H1 (cell line): ENCODE measurements around the gene MBD1. TPM values are rescaled to one million over a fixed set of nuclear protein-coding genes. Genes with fewer than 3 reads are reported as not detected.

Experiments used
- CTCF ChIA-PET: fragments of 300-600 bp; sonication (Branson Sonifier 250); formaldehyde crosslinking; loops from one replicate; lab custom pipeline; 2021; ENCODE audit not compliant: partially characterized antibody; lab: Charles Lee
- POLR2A ChIA-PET: fragments of 300-600 bp; sonication (Branson Sonifier 250); formaldehyde crosslinking; loops from one replicate; lab custom pipeline; 2021; ENCODE audit warnings: inconsistent platforms; ENCODE audit not compliant: partially characterized antibody; lab: Charles Lee
- DNase-seq, 2 experiments: peaks; one replicate each; pipeline versions ENCODE4 v3.0.0 to v3.0.0-alpha.2; 2010 to 2022; ENCODE audit warnings: low spot score in 2 of 2, low read depth in 1 of 2, mixed read lengths in 1 of 2
- FAIRE-seq: peaks from 2 replicates; lab custom pipeline; 2011; peaks lifted over from hg19 to GRCh38; lab: Jason Lieb, UNC
- H2AFZ ChIP-seq: 2 replicates; pipeline ENCODE4 v1.8.1; 2012; ENCODE audit warnings: low read length, inconsistent platforms
- H2AK5ac ChIP-seq: 2 replicates; pipeline ENCODE4 v1.6.1; 2013; ENCODE audit warnings: low read depth, low read length
- H2BK120ac ChIP-seq: replicated peaks from 2 replicates; pipeline ENCODE3; 2013; ENCODE audit warnings: low read depth, low read length, inconsistent platforms
- H2BK12ac ChIP-seq: 2 replicates; pipeline ENCODE4 v1.6.1; 2013; ENCODE audit warnings: low read depth, low read length
- H2BK15ac ChIP-seq: 2 replicates; pipeline ENCODE4 v1.6.1; 2013; ENCODE audit warnings: low read length
- H2BK20ac ChIP-seq: 2 replicates; pipeline ENCODE4 v1.6.1; 2013; ENCODE audit warnings: low read length
- H2BK5ac ChIP-seq: 2 replicates; pipeline ENCODE4 v1.6.1; 2013; ENCODE audit warnings: low read depth, low read length
- H3K14ac ChIP-seq: 2 replicates; pipeline ENCODE4 v1.6.1; 2013; ENCODE audit warnings: inconsistent platforms; ENCODE audit not compliant: insufficient read length
- H3K18ac ChIP-seq: 2 replicates; pipeline ENCODE4 v1.6.1; 2013; ENCODE audit warnings: low read length; ENCODE audit errors: extremely low read depth
- H3K23ac ChIP-seq: 2 replicates; pipeline ENCODE4 v1.6.1; 2013; ENCODE audit warnings: inconsistent platforms; ENCODE audit not compliant: insufficient read length
- H3K23me2 ChIP-seq: 2 replicates; pipeline ENCODE4 v1.6.1; 2013; ENCODE audit warnings: low read depth, low read length
- H3K27ac ChIP-seq: 2 replicates; pipeline ENCODE4 v1.6.1; 2011; ENCODE audit warnings: low read depth, low read length, inconsistent platforms
- H3K27me3 ChIP-seq, 4 experiments: replicated peaks in 1 of 4; 1 replicate in 1 of 4; 2 replicates in 3 of 4; pipeline versions ENCODE4 v1.6.1 to v1.8.1; 2011 to 2013; ENCODE audit warnings: low read length in 3 of 4, mild to moderate bottlenecking in 3 of 4, inconsistent platforms in 2 of 4, mixed read lengths in 2 of 4, moderate library complexity in 1 of 4; ENCODE audit not compliant: control insufficient read depth in 3 of 4, insufficient read depth in 3 of 4; ENCODE audit errors: extremely low read depth in 1 of 4
- H3K36me3 ChIP-seq, 4 experiments: 2 replicates each; pipeline versions ENCODE4 v1.6.1 to v1.8.1; 2011 to 2013; ENCODE audit warnings: mild to moderate bottlenecking in 4 of 4, low read length in 3 of 4, moderate library complexity in 2 of 4, control low read depth in 1 of 4, inconsistent platforms in 1 of 4; ENCODE audit not compliant: insufficient read depth in 4 of 4, control insufficient read depth in 2 of 4
- H3K4ac ChIP-seq: replicated peaks from 2 replicates; pipeline ENCODE3; 2013; ENCODE audit warnings: low read length, low read depth, mixed read lengths, inconsistent platforms; ENCODE audit not compliant: insufficient read length
- H3K4me1 ChIP-seq, 4 experiments: replicated peaks in 1 of 4; 1 replicate in 1 of 4; 2 replicates in 3 of 4; pipeline versions ENCODE4 v1.6.1 to v1.8.1; 2011 to 2013; ENCODE audit warnings: low read length in 3 of 4, inconsistent platforms in 2 of 4, mixed read lengths in 1 of 4; ENCODE audit not compliant: insufficient read depth in 4 of 4, control insufficient read depth in 3 of 4
- H3K4me2 ChIP-seq, 2 experiments: 2 replicates each; pipeline versions ENCODE4 v1.6.1 to v1.8.1; 2011 to 2013; ENCODE audit warnings: low read depth in 2 of 2, low read length in 2 of 2, control low read depth in 1 of 2, inconsistent platforms in 1 of 2, mild to moderate bottlenecking in 1 of 2; ENCODE audit not compliant: insufficient read depth in 1 of 2
- H3K4me3 ChIP-seq, 4 experiments: fragments of 200-600, 300-600 bp in 1 of 4; sonication (generic), shearing (Covaris generic), sonication (Bioruptor Twin) in 1 of 4; 2 replicates each; pipeline versions ENCODE4 v1.5.1 to v1.8.1; 2011 to 2016; ENCODE audit warnings: low read length in 4 of 4, low read depth in 3 of 4, control low read depth in 2 of 4, inconsistent platforms in 2 of 4, mild to moderate bottlenecking in 2 of 4, mixed read lengths in 1 of 4, moderate library complexity in 1 of 4; ENCODE audit not compliant: insufficient read depth in 2 of 4; ENCODE audit errors: extremely low read depth in 1 of 4
- H3K56ac ChIP-seq: replicated peaks from 2 replicates; pipeline ENCODE3; 2013; ENCODE audit warnings: low read depth, mild to moderate bottlenecking, mixed read lengths, low read length, inconsistent platforms; ENCODE audit not compliant: insufficient read length
- H3K79me1 ChIP-seq: 2 replicates; pipeline ENCODE4 v1.6.1; 2013; ENCODE audit warnings: low read depth, low read length, control low read depth
- H3K79me2 ChIP-seq, 2 experiments: 2 replicates each; pipeline versions ENCODE4 v1.6.1 to v1.8.1; 2012 to 2013; ENCODE audit warnings: low read length in 2 of 2, mild to moderate bottlenecking in 2 of 2, inconsistent platforms in 1 of 2; ENCODE audit not compliant: insufficient read depth in 2 of 2, control insufficient read depth in 1 of 2
- H3K9ac ChIP-seq, 4 experiments: replicated peaks in 1 of 4; 1 replicate in 1 of 4; 2 replicates in 3 of 4; pipeline versions ENCODE4 v1.6.1 to v1.8.1; 2011 to 2013; ENCODE audit warnings: low read depth in 3 of 4, low read length in 3 of 4, control low read depth in 2 of 4, mild to moderate bottlenecking in 2 of 4, moderate library complexity in 2 of 4, inconsistent platforms in 1 of 4; ENCODE audit errors: extremely low read depth in 1 of 4
- H3K9me3 ChIP-seq, 2 experiments: 2 replicates each; pipeline versions ENCODE4 v1.6.1 to v1.8.1; 2012 to 2013; ENCODE audit warnings: mild to moderate bottlenecking in 2 of 2, moderate library complexity in 2 of 2, control low read depth in 1 of 2, inconsistent platforms in 1 of 2, low read depth in 1 of 2, low read length in 1 of 2, mixed read lengths in 1 of 2; ENCODE audit not compliant: insufficient read depth in 2 of 2
- H4K20me1 ChIP-seq, 2 experiments: replicated peaks in 1 of 2; 2 replicates each; pipeline versions ENCODE3 to v1.8.1; 2011 to 2013; ENCODE audit warnings: inconsistent platforms in 2 of 2, low read length in 2 of 2, mild to moderate bottlenecking in 1 of 2; ENCODE audit not compliant: insufficient read depth in 2 of 2, control insufficient read depth in 1 of 2
- H4K5ac ChIP-seq: 2 replicates; pipeline ENCODE4 v1.6.1; 2013; ENCODE audit warnings: low read length, low read depth, mixed read lengths, inconsistent platforms; ENCODE audit not compliant: insufficient read length
- H4K8ac ChIP-seq: 2 replicates; pipeline ENCODE4 v1.8.0; 2013; ENCODE audit warnings: mild to moderate bottlenecking, moderate library complexity, low read length, inconsistent platforms; ENCODE audit not compliant: insufficient read depth; ENCODE audit errors: extremely low read depth
- H4K91ac ChIP-seq: replicated peaks from 2 replicates; pipeline ENCODE3; 2013; ENCODE audit warnings: low read length, mixed read lengths, inconsistent platforms; ENCODE audit not compliant: insufficient read length
- CREB1 ChIP-seq: IDR thresholded peaks from 2 replicates; pipeline ENCODE4 v1.6.1; 2012; ENCODE audit warnings: inconsistent platforms
- CTCF ChIP-seq, 3 experiments: IDR thresholded peaks; 1 replicate in 2 of 3; 2 replicates in 1 of 3; pipeline versions ENCODE4 v1.5.1 to v1.6.1; 2011; ENCODE audit warnings: low read length in 3 of 3, mild to moderate bottlenecking in 3 of 3, inconsistent platforms in 2 of 3, low read depth in 1 of 3, moderate library complexity in 1 of 3; ENCODE audit not compliant: insufficient read depth in 1 of 3; ENCODE audit errors: control extremely low read depth in 1 of 3
- HDAC6 ChIP-seq: IDR thresholded peaks from one replicate; pipeline ENCODE4 v1.7.1; 2012; ENCODE audit warnings: low read depth, mild to moderate bottlenecking, inconsistent platforms, low read length, moderate library complexity
- JUN ChIP-seq: IDR thresholded peaks from 2 replicates; pipeline ENCODE4 v1.6.1; 2011; ENCODE audit warnings: low read depth, mild to moderate bottlenecking, improper control_type of control experiment, low read length
- NRF1 ChIP-seq: IDR thresholded peaks from 2 replicates; pipeline ENCODE4 v1.6.1; 2011; ENCODE audit warnings: mild to moderate bottlenecking, low read depth, low read length, improper control_type of control experiment
- POU5F1 ChIP-seq: IDR thresholded peaks from 2 replicates; pipeline ENCODE4 v1.6.1; 2011; ENCODE audit warnings: low read depth, mild to moderate bottlenecking, low read length, moderate library complexity
- SIRT6 ChIP-seq: IDR thresholded peaks from one replicate; pipeline ENCODE4 v1.7.1; 2012; ENCODE audit warnings: low read length, inconsistent platforms
- TAF7 ChIP-seq: optimal IDR thresholded peaks from 2 replicates; pipeline ENCODE3; 2011; ENCODE audit warnings: low read depth, mild to moderate bottlenecking, inconsistent platforms, low read length, moderate library complexity, borderline replicate concordance
- TBP ChIP-seq: IDR thresholded peaks from 2 replicates; pipeline ENCODE4 v1.6.1; 2011; ENCODE audit warnings: low read depth, low read length, improper control_type of control experiment
- WGBS, 2 experiments: shearing (Covaris generic) in 1 of 2; methylation state at CpG; one replicate each; pipeline versions ENCODE4 v1.1.6 to v1.1.7; 2013 to 2015; ENCODE audit warnings: low lambda C conversion rate in 2 of 2, mixed read lengths in 2 of 2, inconsistent platforms in 1 of 2, low coverage in 1 of 2, missing lambda C conversion rate in 1 of 2; ENCODE audit not compliant: insufficient replicate concordance in 2 of 2, insufficient coverage in 1 of 2, insufficient read length in 1 of 2; ENCODE audit errors: extremely low coverage in 1 of 2, missing lambda C conversion rate in 1 of 2; 5-methylcytosine and 5-hydroxymethylcytosine counted together
- polyA plus RNA-seq, 7 experiments: library from polyadenylated mRNA; depleted of rRNA in 3 of 7; stranded (reverse) in 5 of 7; unstranded in 2 of 7; fragments of >200 nt in 5 of 7; fragments of 200-250 nt in 2 of 7; gene quantifications; 1 replicate in 5 of 7; 2 replicates in 1 of 7; 4 replicates in 1 of 7; pipeline versions ENCODE4 v1.2.1 to v1.2.3, GENCODE V29; 2011 to 2013; ENCODE audit warnings: missing spikeins in 2 of 7, mixed read lengths in 2 of 7
- total RNA-seq: library from RNA; stranded (reverse); fragmentation: NEBNext Ultra II Directional; extraction: Animal tissue kit (Norgen Biotek cat#: 25700); gene quantifications from 2 replicates; pipeline ENCODE4 v1.2.1, GENCODE V29; 2021

MBD1 gene
- total and polyA plus RNA-seq, 2 of the 8 experiments (the other 6 are each of a cell fraction or from before 2014, with no cell fraction given): 32.2 to 41.6 TPM

DNA sequence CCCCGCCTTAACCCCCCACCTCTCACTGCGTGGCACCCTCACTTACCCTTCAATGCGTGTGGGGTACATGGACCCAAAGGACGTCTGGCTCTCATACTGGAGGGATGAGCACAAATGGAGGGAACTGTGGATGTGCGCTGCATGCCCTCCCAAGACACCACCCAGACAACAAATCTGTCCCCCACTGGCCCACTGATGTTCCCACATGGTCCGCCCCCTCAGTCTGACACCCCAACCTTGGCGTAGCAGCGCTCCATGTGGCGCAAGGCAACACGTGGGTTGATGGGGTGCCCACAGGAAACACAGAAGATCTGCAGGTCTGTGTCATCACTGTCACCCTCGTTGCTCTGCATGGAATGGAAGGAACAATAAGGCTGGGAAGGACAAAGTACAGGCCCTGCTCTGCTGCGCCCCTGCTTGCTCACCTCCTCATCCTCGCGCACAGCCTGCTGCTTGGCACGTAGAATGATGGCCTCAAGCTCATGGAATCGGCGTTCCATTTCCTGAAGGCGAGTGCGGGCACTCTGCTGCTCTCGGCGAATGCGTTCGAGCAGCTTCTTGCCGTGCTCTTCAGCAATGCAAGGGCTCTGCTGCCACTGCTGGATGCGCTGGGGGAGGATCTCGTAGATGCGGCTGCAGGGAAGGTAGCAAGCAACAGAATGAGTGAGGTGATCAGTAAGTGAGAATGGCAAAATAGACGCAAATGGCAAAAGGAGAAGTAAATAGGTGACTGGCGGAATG is 2.3 kb upstream of the MBD1 start:
- Histone ChIP-seq H4K91ac (no peak overlapping the region), H3K23me2 (peaks cover 18% of the 10 kb centered on the region), H2AFZ (no peak overlapping the region), H2BK120ac (no peak overlapping the region), H3K27me3 (no peaks in the 10 kb centered on the region), H3K36me3 (peaks cover 3 to 25% (median 21%) of the 10 kb centered on the region in 4 experiments), H3K9me3 (no peaks in the 10 kb centered on the region), H3K56ac (no peak overlapping the region), H4K5ac (no peak overlapping the region), H3K79me1 (peaks cover 6% of the 10 kb centered on the region; the same call in 1 of the 2 replicates), H3K4me1 (peaks cover 0 to 13% (median 6%) of the 10 kb centered on the region in 4 experiments; a peak in 5 of 7 replicates), H2BK20ac (no peak overlapping the region), H2BK12ac (no peak overlapping the region), H3K27ac (no peak overlapping the region), H3K23ac (no peak overlapping the region), H3K18ac (no peak overlapping the region), H3K14ac (no peak overlapping the region), H4K20me1 (peaks cover 0 to 5% of the 10 kb centered on the region in 2 experiments), H3K9ac (no peak overlapping the region), H3K4ac (no peak overlapping the region), H3K4me3 (no peak overlapping the region), H3K4me2 (no peak overlapping the region), H3K79me2 (peaks cover 0 to 28% of the 10 kb centered on the region in 2 experiments; a peak in 2 of 4 replicates), H2AK5ac (no peak overlapping the region), H2BK15ac (no peak overlapping the region), H4K8ac (no peak overlapping the region), H2BK5ac (no peak overlapping the region)
- FAIRE-seq (no peak), DNase-seq (no peak)
- CTCF ChIA-PET: interaction anchor here (1.2 to 3.2 kb wide), 3 partner anchors 14 to 74 kb away, joined by 4 to 16 read pairs (median 15); no protein-coding TSS in a partner anchor
- WGBS, 2 experiments: 94% methylated on average over 28 of the region's 29 CpGs; no CpG with 5 or more reads in 1 of the 2 experiments
- POLR2A ChIA-PET: no interaction called here
- TF ChIP-seq NRF1: no peak
- TF ChIP-seq SIRT6: no peak
- TF ChIP-seq TBP: no peak
- TF ChIP-seq TAF7: no peak
- no peak for TF ChIP-seq HDAC6
- no peak for TF ChIP-seq JUN
- no peak for TF ChIP-seq CREB1
- TF ChIP-seq POU5F1: no peak
- TF ChIP-seq CTCF (IDR thresholded peaks at IDR 0.05; ENCODE audit: control extremely low read depth in 1 of 3, insufficient read depth in 1 of 3, low read depth in 1 of 3, low read length in 3 of 3): no peak
